LNCaP clone FGC (cell line): ENCODE results near the gene ZMIZ1.

ENCODE experiments used
- DNase-seq: peaks from one replicate; pipeline ENCODE4 v3.0.0-alpha.2; 2011; ENCODE audit warnings: low read depth
- H3K4me3 ChIP-seq: 2 replicates; pipeline ENCODE4 v1.5.1; 2011; ENCODE audit warnings: mild to moderate bottlenecking, low read depth, low read length, control low read depth
- CTCF ChIP-seq: IDR thresholded peaks from 2 replicates; pipeline ENCODE4 v1.5.1; 2012; ENCODE audit warnings: mild to moderate bottlenecking; ENCODE audit not compliant: control insufficient read depth, insufficient read depth; ENCODE audit errors: extremely low read depth

Gene ZMIZ1

DNA sequence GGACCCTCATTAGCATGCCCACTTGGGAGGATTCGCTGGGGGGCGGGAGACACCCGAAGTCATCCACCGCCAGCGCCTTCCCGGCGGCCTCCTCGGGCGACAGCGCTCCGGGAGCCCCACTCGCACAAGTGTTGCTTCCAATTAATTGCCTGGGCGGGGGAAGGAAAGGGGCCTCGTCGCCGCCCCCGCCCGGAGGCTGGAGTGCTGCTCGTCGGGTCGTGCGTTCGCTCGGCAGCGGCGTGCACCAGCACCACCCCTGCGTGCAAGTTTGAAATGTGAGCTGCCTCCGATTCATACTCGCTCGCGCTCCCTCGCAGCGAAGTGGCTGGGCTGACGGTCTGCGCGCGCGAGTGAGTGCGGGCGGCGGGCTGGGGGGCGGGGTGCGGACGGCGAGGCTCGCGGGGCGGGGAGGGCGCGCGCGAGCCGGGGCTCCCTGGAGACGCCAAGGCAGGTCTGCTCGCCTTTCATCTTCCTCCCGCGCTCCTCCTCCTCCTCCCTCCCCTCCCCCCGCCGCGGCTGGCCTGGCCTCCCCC, 173.9 kb downstream of the ZMIZ1 start:
- no peak for TF ChIP-seq CTCF
- no peak overlapping the region for H3K4me3 ChIP-seq
- DNase-seq = no peak

- TF ChIP-seq CTCF = no peak
- no peak for DNase-seq
- H3K4me3 ChIP-seq = no peak overlapping the region
These were observed 174.7 kb downstream of the ZMIZ1 start for GRCh38 chr10:79243181-79244067.

- no peak overlapping the region for H3K4me3 ChIP-seq
- no peak for TF ChIP-seq CTCF
- no peak for DNase-seq
These were observed 175.3 kb downstream of the ZMIZ1 start for GRCh38 chr10:79244068-79244442.

GRCh38 chr10:79244841-79245504, 176.2 kb downstream of the ZMIZ1 start:
- no peak overlapping the region for H3K4me3 ChIP-seq
- DNase-seq = no peak
- TF ChIP-seq CTCF = no peak

DNA sequence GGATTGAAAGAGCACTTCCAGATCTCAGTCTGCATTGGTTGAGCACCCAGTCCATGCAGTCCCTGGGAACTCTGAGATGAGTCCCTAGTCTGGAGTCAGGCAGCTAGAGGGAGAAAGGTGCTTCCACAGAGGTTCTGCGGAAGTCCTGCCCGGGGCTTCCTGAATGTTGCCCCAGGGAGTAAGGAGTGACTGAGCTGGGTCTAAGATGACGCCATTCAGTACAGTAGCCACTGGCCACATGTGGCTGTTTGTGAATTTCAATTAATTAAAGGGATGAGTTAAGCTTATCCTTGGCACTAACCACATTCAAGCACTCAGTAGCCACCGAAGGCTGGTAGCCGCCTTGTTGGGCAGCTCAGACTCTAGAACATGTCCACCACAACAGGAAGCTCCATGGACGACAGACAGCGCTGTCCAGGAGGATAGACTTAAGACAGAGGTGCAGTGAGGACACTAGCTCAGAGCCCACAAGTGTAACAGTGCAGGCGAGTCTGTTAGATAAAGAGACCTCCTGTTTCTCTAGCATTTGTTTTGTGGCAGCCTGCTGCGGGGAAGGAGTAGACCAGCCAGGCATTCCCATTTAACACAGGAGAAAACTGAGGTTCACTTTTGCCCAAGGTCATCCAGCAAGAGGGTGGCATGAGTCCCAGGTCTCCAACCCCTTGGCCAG, 176.9 kb downstream of the ZMIZ1 start:
- no peak for TF ChIP-seq CTCF
- no peak for DNase-seq
- H3K4me3 ChIP-seq = no peak overlapping the region

DNA sequence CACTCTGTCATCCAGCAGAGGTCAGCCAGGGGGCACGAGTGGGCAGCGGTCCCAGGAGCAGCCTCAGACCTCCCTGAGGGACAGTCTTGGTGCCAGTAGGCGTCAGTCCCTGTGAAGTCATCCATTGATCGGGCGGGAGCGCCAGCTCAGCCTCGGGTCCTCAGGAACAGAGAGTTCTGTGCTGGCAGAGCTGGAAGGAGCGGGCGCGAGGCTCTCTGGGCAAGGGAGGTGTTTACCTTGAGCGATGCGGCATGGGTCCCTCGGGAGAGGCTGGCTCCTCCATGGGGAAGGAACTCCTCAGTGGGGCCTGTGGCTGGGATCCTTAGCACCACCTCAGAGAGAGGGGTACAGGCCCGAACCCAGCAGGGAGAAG, 177.4 kb downstream of the ZMIZ1 start:
- DNase-seq = peak; percentile 15
- TF ChIP-seq CTCF = no peak
- H3K4me3 ChIP-seq = no peak overlapping the region
